ENCODE measurements around the gene RABGGTA.

RABGGTA gene

DNA sequence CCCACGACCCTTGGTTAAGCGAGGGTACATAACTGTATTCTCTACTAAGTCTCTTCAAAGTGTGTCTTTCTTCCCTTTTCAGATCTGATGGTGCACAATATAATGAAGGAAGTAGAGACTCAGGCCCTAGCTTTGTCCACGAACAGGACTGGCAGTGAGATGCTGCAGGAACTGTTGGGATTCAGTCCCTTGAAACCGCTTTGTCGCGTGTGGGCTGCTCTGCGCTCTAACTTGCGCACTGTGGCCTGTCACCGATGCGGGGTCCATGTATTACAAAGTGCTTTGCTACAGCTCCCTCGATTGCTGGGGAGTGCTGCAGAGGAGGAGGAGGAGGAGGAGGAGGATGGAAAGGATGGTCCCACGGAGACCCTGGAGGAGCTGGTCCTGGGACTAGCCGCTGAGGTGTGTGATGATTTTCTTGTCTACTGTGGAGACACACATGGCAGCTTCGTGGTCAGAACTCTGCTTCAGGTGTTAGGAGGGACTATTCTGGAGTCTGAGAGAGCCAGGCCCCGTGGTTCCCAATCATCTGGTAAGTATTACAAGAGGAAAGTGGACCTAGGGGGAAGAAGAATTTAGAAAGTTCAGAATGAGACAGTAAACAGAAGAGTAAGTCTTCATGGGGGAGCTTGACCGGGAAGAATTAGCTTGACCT is 29.1 kb upstream of the RABGGTA start:
- Histone ChIP-seq H3K4me1 (peaks cover 8% of the 10 kb centered on the region), H3K4me2 (ENCODE audit: low read length) (peak overlapping the region; percentile 94), H3K27me3 (ENCODE audit: control insufficient read depth, insufficient read depth, low read length) (no peaks in the 10 kb centered on the region), H3K9ac (no peak overlapping the region), H3K27ac (no peak overlapping the region), H3K4me3 (ENCODE audit: low read depth, low read length) (peak overlapping the region; percentile 85), H3K9me3 (ENCODE audit: control insufficient read depth, low read length) (no peaks in the 10 kb centered on the region), H2AFZ (peak overlapping the region; percentile 88), H3K79me2 (peaks cover 8% of the 10 kb centered on the region), H3K36me3 (ENCODE audit: control insufficient read depth, insufficient read depth, low read length) (no peaks in the 10 kb centered on the region)
- TF ChIP-seq CTCF (IDR thresholded peaks at IDR 0.05) = no peak

GRCh38 chr14:24299255-24300191 is 28.1 kb upstream of the RABGGTA start, which contains the start of the genes DHRS1 and NOP9:
Gene DHRS1, minus strand, starts transcription at chr14:24299780. Its CDS starts 674 bp downstream, at chr14:24299106.
Gene NOP9, plus strand, starts transcription at chr14:24299850. Its CDS starts 105 bp downstream, at chr14:24299955.
- Histone ChIP-seq H3K9ac (peak within 1 kb of the TSS; percentile 41), H3K36me3 (ENCODE audit: control insufficient read depth, insufficient read depth, low read length) (no peaks in the 10 kb centered on the region), H3K79me2 (peaks cover 8% of the 10 kb centered on the region), H3K27ac (peak within 1 kb of the TSS; percentile 70), H3K27me3 (ENCODE audit: control insufficient read depth, insufficient read depth, low read length) (no peaks in the 10 kb centered on the region), H3K4me2 (ENCODE audit: low read length) (peak within 1 kb of the TSS; percentile 94), H3K4me3 (ENCODE audit: low read depth, low read length) (peak within 1 kb of the TSS; percentile 85), H2AFZ (peak within 1 kb of the TSS; percentile 88), H3K4me1 (peaks cover 8% of the 10 kb centered on the region), H3K9me3 (ENCODE audit: control insufficient read depth, low read length) (no peaks in the 10 kb centered on the region)
- no peak for TF ChIP-seq CTCF (IDR thresholded peaks at IDR 0.05)

DNA sequence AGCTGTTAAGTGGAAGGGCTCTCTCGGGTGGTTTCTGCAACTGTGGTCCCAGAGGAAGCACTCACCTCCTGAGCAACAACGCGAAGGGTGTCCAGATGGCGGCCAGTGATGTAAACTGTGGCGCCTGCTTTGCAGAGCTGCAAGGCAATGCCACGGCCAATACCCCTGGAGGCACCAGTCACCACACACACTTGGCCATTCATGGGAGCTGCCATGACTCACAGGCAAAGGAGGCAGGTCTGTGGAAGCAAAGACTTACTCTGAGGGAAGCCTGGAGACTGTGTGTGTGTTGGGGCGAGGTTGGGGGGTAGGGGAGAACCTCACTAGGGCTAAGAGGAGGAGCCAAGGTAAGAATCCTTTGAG is 27.5 kb upstream of the RABGGTA start:
- H3K36me3 ChIP-seq (ENCODE audit: control insufficient read depth, insufficient read depth, low read length) = no peaks in the 10 kb centered on the region
- H2AFZ ChIP-seq = peak overlapping the region; percentile 88

DNA sequence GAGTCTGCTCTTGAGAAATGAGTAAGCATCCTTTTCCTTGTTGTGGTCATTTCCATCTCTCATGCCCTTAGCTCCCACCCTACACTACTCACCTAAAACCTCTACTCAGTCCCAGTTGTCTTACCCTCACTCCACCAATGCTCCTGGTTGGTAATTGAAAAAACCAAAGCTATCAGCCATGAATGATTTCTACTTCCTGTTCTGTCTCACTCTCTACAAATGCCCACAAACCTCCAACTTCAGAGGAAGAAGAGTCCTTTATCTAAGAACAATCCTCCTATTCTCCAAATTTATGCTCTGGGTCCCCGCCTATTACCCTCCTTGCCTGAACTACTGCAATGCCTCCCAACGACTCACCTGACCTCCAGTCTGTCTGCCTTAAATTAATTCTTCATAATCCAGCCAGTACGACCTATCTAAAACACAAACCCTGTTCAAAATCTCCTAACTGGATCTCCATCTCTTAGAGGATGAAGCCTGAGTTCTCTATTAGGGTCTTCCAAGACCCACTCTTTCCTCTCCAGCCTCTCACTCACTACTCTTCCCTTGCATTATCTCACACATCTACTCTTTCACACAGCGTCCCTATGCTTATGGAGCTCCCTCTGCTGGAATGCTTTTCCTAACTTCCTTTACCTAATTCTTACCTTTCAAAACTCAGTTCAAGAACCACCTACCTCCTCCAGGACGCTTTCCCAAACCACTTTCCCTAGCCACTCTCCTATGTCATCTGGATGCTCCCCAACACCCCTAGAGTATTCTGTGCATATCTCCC is 26.0 kb upstream of the RABGGTA start:
- H3K27me3 ChIP-seq (ENCODE audit: control insufficient read depth, insufficient read depth, low read length) = no peaks in the 10 kb centered on the region
- no peak overlapping the region for H3K4me3 ChIP-seq (ENCODE audit: low read depth, low read length)
- peaks cover 8% of the 10 kb centered on the region for H3K79me2 ChIP-seq
- H3K27ac ChIP-seq = no peak overlapping the region
- H3K9ac ChIP-seq = no peak overlapping the region
- peaks cover 8% of the 10 kb centered on the region for H3K4me1 ChIP-seq
- peak; percentile 48 for TF ChIP-seq CTCF (IDR thresholded peaks at IDR 0.05)
- H3K36me3 ChIP-seq (ENCODE audit: control insufficient read depth, insufficient read depth, low read length) = no peaks in the 10 kb centered on the region
- no peaks in the 10 kb centered on the region for H3K9me3 ChIP-seq (ENCODE audit: control insufficient read depth, low read length)
- no peak overlapping the region for H3K4me2 ChIP-seq (ENCODE audit: low read length)
- H2AFZ ChIP-seq = no peak overlapping the region

More for the DNA sequence above, 27.5 kb upstream of the RABGGTA start:
- Histone ChIP-seq H3K27me3 (ENCODE audit: control insufficient read depth, insufficient read depth, low read length) (no peaks in the 10 kb centered on the region), H3K27ac (peak overlapping the region; percentile 70), H3K9me3 (ENCODE audit: control insufficient read depth, low read length) (no peaks in the 10 kb centered on the region), H3K79me2 (peaks cover 8% of the 10 kb centered on the region), H3K4me3 (ENCODE audit: low read depth, low read length) (peak overlapping the region; percentile 85), H3K4me2 (ENCODE audit: low read length) (peak overlapping the region; percentile 94), H3K4me1 (peaks cover 8% of the 10 kb centered on the region), H3K9ac (peak overlapping the region; percentile 41)
- TF ChIP-seq CTCF (IDR thresholded peaks at IDR 0.05) = no peak
